HS-5 (cell line): ENCODE data around the gene PI4K2A.
"Not testable (repeated sequence)": the region's sequence is repeated elsewhere in the genome, so short reads cannot be mapped to it uniquely, and the experiment has no call there.

ENCODE experiments used
- DNase-seq: peaks from one replicate; pipeline ENCODE4 v3.0.0-alpha.2; 2012; ENCODE audit warnings: low read depth

Gene PI4K2A

DNA sequence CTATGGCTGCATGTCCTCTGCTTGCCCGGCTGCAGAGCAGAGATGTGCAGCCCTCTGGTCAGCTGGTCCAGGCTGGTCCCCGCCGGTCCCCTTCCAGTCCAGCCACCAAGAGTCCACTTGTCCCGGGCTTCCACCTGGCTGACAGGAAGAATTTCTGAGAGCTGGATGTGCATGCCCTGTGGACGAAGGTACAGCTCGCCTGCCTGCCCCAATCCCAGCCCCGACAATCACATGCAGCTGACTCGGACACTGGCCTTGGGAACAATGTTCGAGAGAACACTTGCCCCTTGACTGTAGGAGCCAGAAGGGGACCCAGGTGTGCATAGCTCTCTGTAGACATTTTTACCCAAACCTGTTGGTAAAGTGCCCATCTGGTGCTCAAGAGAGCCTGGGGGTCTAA lies 34.8 kb downstream of the PI4K2A start:
- no peak for DNase-seq

DNA sequence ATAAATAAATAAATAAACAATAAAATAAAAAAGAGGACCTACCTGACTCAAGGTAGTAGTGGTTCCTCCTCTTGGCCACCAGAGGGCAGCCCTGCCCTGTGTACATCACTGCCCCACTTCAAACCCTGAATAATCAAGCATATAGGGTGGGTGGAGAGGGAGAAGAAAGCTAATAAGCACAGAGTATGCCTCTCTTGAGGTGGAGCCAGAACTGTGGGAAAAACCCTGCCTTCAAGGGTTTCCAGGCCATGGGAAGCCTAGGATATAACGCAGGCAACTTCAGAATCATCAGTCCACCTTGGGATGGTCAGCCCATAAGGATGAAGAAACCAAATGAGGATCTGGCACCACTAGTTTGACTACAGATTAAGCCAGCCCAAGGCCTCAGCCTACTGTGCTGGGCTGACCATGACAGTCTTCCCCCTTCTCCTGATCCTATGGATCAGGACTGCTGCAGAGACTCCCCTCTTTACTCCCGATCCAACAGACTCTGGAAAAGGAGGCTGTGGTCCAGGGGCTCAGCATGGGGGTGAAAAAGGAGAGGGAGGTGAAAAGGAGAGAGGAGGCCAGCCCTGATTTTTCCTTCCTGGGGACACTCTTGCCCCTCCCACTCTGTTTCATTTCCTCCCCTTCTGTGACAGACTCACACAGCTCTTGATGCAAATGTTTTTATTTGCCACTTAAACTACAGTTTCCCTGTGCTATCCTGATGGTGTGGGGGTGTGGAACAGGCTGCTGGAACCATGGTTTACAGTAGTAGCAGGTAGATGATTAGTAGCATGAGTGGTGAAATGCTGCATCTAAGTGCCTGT lies 36.5 kb downstream of the PI4K2A start:
- no peak for DNase-seq

DNA sequence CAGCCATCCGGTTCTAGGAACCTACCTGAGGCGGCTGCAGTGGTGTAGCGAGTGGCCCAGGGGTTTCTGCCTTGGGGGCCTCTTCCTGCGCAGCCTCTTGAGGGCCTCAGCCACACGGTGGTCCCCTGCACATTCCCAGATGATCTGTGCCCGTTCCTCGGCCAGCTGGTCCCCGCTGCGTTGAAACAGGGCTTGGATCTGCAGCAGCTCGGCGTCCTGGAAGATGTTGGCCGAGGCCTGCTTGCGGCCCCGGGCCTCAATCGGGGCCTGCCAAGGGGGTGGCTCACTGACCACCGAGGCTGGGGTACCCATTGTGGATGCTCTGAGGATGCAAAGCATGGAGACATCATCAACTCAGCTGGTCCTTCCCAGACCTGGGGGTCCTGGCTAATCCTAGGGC lies 39.1 kb downstream of the PI4K2A start:
- DNase-seq = no peak

DNA sequence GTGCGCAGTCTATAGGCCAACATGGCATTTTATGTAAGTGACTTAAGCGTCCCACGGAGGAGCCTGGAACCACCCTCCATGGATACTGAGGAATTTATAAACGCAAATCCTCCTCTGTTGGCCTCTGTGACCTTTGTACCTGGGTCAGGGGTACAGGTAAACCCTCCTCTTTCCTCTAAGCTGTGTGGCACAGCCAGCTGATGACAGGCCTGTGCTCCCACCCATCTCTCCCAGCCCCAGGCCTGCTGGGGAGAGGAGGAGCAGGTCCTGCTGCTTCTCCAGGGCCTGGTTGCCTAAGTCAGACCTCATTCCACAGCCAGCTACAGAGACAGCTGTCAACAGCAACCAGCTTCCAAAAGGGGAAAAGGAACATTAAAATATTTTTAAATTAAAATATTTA lies 41.6 kb downstream of the PI4K2A start:
- no peak for DNase-seq

DNA sequence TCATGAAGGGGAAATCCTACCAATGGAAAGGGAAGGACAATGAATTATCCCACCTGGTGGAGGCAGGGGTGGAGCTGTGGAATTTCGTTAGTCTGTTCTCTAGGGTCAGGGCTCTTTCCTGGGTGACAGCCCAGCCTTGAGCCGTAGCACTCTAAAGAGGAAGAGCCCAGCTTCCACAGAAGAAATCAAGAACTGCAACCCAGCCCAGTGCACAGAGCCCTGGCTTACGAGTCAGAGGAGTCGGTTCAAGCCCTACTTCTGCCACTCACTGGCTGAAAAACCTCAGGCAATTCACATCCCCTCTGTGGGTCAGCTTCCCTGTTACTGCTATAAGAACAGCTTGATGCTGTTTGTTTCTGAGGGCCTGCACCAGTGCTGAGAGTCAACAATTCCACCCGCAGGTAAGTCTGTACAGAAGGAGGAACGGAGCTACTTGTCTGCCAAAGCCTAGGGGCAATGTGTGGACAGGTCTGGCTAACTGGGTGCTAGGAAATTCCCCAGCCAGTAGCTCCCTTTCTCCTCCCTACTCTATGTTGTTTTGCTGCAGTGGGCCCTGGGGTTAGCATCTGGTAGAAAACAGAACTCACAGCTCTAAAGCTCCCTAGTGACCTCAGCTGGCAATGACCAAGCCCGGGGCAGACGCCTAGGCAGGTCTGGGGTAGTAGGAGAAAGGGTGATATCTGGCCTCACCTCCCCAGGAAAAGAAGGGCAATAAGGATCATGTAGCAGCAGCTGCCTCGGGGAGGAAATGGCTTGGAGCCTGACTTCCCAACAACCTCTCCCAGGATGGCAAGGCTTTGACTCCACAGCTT lies 43.3 kb downstream of the PI4K2A start:
- no peak for DNase-seq

DNA sequence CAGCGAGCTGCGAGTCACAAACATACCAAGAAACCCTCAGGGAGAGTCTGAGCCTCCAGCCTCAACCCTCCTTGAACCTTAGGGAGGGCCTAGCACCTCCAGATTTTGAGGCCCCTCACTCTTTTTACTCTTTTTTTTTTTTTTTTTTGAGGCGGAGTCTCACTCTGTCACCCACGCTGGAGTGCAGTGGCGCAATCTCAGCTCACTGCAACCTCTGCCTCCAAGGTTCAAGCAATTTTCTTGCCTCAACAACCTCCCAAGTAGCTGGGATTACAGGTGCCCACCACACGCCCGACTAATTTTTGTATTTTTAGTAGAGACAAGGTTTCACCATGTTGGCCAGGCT lies 43.9 kb downstream of the PI4K2A start:
- not testable (repeated sequence) for DNase-seq

DNA sequence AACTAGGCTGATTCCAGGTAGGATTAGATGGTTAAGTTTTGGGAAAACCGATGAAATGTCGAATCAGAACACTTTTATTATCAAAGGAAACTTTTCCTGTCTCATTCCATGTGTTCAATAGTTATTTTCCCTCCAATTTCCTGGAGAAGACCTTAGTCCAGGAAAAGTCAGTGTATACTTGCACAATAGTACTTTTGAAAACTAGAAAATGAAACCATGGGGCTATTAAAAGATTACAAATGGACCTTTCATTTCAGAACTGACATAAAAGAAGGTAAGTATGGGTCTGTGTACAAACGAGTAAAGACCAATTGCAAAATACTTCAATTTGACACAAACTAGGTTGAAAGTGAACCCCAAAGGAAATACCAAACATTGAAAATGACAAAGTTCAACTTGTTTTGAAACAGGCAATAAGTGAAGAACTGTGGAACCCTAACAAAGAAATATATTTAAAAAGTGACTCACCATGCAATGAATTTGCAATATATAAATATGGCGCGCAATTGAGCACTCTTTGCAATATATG lies 44.5 kb downstream of the PI4K2A start:
- no peak for DNase-seq

DNA sequence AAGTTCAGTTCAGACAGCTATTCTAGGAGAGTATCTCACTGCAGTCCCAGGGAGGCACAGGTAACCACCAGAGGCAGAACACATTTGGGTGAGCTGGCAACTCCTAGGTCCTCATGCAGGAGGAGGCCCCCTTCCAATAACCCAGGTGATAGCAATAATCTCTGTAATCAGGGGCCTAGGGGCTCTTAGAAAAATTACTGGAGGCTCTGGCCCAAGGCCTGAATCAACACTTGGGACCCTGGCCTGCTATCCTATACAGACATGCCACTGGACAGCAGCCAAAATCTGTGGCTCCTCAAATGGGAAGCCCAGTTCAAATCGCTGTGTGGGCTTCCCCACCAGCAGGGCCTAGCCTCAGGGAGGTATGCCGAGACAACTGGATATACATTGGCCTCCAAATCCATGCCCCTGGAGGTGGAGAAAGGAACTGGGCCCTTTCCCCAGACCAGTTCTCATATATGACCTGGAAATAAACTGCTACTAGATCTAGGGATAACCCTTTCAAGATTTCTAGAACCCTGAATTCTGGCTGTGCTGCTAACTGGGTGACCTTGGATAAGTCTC lies 45.0 kb downstream of the PI4K2A start:
- DNase-seq = no peak

DNA sequence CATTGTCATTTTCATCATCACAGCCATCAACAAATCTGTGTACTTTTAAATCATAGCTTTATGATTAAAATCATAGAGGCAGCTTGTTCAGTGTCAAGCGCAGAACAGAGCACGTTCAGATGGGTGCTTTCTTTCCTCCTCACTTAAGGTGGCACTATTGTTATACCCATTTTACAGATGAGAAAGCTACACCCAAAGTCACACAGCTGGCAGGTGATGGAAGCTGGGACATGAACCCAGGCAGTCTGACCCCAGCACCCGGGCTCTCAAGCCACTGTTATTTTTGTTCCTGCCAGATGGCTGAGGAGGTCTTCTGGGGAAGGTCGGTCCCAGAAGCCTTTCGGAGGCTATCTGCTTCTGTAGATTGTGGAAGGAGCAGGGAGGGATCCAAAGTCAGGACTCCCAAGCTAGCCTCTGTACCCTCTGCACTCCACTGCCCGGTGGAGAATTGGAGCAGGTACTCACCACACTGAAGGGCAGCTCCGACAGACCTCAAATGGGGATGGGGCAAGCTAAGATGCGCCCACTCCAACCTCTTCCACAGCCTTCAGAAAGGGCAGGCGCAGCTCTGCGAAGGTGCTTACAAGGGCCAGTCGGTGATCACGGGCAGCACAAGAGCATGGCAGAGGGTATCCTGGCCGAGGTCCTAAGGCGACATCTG lies 46.0 kb downstream of the PI4K2A start:
- no peak for DNase-seq

DNA sequence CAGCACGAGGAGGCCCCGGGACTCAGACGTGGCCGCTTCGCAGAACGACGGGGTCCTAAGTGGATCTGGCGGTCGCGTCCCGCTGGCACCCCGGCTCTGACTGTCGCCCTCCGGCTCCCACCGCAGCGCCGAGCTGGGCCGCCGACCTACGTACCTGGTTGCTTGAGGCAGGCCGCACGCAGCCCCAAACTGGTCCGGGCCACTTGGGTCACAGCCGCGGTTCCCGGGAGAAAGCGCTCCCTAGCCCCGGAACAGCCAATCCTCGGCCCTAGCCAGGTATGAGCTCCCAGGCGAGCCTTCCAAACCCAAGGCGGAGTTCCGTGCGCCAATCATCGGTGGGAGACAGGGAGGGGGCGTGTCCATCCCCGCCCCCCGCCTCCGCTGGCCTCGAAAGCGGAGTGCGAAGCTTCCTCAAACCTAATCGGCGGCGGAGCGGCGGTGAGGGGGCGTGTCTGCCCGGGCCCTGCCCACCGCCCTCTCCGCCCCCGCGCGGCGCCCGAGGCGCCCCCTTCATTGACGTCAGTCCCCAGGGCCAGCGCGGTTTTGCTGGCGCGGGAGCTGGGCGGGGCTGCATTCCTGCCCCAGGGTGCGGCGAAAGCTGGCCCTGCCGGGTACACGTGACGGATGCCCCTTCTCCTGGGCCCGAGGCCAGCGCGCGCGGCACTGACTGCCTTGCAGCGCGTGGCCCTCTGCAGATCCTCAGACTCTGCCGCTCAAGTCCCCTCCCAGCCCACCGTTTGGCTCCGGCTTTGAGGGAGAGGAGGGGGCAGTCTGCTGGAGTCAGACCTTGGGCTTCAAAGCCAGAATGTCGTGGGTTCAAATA lies 46.7 kb downstream of the PI4K2A start, which contains the start of gene AVPI1:
TSS of gene AVPI1 (minus strand) at position 280 of the 823 bp plus-strand sequence. CDS start 7,336 bp downstream, outside the sequence.
- peak; percentile 86 for DNase-seq

DNA sequence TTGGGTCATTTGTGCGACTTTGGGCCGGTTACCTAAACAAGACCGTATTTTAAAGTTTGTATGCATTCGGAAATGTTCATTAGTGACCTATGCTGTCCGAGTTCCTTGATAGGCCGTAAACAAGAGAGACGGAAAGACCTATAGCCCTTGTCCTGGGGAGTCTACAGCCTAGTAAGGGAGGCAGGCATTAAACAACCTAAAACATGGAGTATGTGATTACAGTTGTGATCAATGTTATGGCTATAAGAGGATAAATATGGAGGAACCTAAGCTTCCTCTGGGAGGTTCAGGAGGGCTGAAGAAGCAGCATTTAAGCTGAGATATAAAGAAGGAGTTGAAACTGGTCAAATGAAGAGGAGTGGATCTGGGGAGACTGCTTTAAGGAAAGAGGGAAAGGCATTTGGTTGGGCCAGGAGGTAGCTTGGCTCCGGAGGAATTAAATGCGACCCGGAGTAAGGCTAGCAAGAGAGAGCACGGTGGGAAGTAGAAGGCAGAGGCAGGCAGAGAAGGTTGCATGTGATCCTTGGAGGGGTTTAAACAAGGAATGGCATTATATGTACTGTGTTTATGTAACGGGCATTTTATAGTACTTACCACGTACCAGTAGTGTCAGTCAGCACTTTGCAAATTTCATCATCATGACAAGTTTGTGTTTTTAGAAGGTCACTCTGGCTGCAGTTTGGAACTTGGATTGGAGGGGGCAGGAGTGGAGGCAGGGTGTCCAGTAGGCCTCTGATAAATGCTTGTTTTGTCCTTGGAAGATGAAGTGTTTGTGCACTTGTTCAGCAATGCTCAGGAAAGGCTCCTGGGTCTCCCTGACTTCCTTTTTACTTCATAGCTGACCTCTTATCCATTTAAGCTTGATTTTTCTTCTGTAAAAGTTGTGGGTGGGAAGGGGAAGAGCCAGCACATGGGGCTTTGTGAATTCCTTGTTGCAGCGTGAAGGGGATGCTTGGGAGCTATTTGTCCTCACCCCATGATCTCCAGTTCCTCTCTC lies 47.6 kb downstream of the PI4K2A start:
- no peak for DNase-seq

DNA sequence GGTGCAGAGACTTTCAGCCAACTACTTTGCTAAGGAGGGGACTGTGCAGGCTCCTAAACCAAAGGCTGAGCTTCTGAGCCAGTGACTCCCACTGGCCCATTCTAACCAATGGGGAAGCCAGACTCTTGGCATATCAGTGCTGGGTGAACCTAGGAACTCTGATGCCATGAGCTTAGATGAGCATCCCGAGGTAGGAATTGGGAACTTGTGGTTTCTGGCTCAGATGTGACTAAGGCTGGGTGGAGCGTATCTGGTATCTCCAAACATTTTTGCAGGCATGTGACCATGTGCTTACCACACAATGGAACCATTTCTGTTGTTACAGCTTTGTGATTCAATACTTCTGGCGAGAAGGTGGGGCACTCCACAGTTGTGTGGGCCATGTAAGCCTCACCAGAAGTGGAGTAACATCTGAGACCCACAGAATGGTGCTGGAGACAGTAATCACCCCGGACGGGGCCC lies 49.1 kb downstream of the PI4K2A start:
- DNase-seq = peak; percentile 96

DNA sequence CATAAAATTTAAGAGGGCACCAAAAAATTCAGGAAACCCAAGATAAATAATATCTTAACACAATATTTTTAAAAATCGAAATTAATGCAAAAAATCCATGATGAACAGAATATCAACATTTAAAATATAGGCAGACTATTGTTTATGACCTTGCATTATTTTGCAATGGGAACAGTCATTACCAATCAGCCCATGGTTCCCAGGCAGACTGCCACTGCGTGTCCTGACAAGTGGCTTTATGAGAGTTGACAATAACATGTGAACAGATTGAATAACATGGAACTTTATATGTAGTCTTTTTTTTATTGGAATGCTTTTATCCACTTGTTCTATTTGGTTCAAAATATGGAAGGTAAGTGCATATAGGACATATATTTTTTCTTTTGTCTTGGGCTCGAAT lies 49.7 kb downstream of the PI4K2A start:
- DNase-seq = no peak

DNA sequence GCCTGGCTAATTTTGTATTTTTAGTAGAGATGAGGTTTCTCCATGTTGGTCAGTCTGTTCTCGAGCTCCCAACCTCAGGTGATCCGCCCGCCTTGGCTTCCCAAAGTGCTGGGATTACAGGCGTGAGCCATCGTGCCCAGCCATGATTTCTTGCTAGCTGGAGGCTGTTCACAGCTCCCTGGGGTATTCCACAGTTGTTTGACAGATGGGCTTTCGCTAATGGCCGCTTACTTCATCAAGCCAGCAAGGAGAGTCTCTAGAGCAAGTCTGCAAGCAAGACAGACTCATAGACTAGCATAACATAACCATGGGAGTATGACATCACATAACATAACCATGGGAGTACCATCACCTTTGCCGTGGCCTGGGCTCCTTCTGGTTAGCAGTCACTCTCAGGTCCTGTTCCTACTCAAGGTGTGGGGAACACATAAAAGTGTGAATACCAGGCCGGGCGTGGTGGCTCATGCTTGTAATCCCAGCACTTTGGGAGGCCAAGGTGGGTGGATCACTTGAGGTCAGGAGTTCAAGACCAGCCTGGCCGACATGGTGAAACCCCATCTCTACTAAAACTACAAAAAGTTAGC lies 57.7 kb downstream of the PI4K2A start:
- not testable (repeated sequence) for DNase-seq

DNA sequence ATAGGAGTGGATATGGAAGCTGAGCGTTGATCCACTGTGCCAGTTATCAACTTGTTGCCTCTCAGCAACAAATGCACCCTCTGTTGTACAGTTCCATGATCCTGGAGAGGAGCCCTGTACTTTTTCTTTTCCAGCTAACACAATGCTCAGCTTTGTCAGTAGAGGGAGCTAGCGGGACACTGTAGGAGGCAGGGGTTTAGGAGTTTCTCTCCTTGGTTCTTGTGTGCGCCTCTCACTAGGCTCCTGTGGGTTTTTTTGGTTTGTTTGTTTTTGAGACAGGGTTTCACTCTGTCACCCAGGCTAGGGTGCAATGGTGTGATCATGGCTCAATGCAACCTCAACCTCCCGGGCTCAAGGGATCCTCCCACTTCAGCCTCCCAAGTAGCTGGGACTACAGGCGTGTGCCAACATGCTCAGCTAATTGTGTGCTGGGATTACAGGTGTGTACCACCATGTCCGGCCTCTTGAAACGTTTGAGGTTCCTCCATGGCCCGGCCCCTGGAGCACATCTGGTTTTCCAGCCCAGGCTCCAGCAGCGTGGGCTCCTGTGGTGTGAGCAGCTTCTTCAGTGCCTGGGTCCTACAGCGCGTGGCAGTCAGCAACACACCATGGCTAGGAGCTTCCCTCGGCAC lies 61.1 kb downstream of the PI4K2A start:
- no peak for DNase-seq

DNA sequence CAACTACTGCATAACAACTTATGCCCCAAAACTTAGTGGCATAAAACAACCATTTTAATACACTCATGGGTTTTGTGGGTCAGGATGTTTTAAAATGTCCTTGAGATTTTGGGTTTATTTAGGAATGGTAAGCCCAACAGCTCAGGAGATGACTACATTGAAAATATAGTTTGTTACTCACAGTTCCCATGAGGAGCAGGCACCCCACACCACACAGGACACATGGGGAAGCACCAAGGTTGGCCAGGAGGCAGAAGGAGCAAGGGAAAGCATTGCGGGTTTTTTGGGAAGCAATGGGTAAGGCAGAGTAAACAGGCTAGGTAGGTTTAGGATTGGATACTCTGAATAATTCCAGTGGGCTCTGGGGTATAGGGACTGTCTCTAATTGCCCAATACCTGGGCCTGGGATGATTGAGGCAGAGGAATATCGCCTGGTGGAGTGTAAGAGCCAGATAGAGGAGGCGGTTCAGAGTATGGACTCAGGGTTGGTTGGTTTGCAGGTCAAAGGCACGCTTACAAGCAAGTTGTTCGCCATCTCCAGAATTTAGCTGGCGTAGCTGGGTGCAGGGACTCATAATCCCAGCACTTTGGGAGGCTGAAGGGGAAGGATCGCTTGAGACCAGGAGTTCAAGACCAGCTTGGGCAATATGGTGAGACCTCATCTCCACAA lies 63.1 kb downstream of the PI4K2A start:
- no peak for DNase-seq

DNA sequence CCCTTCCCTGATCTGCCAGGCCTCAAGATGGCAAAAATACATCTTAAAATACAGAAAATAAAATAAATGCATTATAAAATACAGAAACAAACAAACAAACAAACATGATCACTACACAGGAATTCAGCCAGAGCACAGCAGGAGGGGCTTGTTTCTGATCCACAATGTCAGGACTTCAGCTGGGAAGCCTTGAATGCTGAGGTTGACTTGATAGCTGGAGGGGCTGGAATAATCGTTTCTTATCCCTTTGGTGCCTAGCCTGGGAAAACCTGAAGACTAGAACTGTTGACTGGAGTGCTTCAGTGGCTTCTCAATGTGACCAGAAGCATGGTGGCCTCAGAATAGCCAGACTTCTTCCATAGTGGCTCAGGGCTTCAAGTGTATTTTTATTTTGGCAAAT lies 63.9 kb downstream of the PI4K2A start:
- no peak for DNase-seq

DNA sequence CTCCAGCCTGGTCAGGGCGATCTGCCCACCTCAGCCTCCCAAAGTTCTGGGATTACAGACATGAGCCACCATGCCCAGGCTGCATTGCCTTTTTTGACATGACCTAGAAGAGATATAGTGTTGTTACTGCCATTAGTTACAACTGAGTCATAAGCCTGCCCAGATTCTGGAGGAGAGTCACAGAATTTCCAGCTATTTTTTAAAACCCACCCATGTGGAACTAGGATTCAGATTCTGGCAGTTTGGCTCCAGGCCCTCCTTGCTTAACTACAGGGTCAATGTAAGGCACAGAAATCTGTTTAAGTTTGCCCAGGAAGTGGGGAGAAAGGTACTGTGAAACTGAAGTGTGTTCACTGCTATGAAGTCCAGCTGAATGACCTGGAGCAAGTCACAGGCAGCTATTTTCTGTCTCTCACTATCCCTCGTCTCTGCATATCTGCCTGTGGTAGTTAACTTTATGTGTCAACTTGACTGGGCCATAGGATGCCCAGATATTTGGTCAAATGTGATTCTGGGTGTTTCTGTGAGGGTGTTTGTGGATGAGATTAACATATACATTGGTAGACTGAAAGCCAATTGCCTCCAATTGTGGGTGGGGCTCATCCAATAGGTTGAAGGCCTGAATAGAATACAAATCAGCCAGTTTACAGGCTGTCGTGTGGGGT lies 64.7 kb downstream of the PI4K2A start:
- no peak for DNase-seq
